GM21737 (cell line): ENCODE measurements around the gene BAZ2A.
"Not testable (repeated sequence)": the region's sequence is repeated elsewhere in the genome, so short reads cannot be mapped to it uniquely, and the experiment has no call there.

Experiments used
- ATAC-seq: cut with Tn5 transposase; IDR thresholded peaks from one replicate; pipeline ENCODE4 v1.9.1; 2021; ENCODE audit warnings: mild to moderate bottlenecking, moderate library complexity; ENCODE audit not compliant: unreplicated experiment

BAZ2A gene

GRCh38 chr12:56630180-56630632 is at the start of gene BAZ2A:
Gene BAZ2A, minus strand, starts transcription at chr12:56630326. Its CDS starts 12,796 bp downstream, at chr12:56617530.
- peak; percentile 49 for ATAC-seq

- ATAC-seq: no peak
Observed at GRCh38 chr12:56678852-56679251, 48.7 kb upstream of the BAZ2A start.

GRCh38 chr12:56677680-56678079 is 47.6 kb upstream of the BAZ2A start:
- no peak for ATAC-seq

- no peak for ATAC-seq
Observed at GRCh38 chr12:56676851-56677580, 46.9 kb upstream of the BAZ2A start.

DNA sequence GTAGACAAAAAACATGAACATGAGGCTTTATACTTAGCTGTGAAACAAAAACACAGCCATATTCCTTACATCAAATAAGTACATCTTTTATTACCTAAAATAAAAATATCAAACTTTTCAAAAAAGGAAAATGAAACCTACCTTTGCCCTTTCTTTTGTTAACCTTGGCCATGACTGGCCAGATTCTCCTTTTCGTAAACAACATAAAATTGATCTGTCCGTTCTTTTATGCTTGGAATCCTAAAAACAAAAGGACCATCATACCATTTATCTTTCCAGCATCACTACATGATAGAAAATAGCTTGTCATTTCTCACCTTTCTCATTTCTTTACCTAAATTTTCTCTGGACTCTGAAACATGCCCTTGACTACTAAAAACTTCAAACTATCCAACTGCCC is 41.5 kb upstream of the BAZ2A start:
- ATAC-seq: no peak

GRCh38 chr12:56670836-56671235 is 40.7 kb upstream of the BAZ2A start:
- ATAC-seq: no peak

- no peak for ATAC-seq
Observed at GRCh38 chr12:56668197-56668457, 38.0 kb upstream of the BAZ2A start.

DNA sequence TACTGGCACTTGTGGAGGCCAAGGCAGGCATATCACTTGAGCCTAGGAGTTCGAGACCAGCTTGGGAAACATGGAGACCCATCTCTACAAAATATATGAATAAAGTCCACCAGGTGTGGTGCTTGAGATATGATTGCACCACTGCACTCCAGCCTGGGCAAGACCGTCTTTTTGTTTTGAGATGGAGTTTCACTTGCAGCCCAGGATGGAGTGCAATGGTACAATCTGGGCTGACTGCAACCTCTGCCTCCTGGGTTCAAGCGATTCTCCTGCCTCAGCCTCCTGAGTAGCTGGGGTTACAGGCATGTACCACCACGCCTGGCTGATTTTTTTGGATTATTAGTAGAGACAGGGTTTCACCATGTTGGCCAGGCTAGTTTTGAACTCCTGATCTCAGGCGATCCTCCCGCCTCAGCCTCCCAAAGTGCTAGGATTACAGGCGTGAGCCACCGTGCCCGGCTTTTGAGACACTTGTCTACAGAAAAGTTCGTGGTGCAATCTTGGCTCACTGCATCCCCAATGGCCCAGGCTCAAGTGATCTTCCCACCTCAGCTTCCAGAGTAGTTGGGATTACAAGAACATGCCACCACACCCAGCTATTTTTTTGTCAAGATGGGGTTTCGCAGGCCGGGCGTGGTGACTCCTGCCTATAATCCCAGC is 32.0 kb upstream of the BAZ2A start:
- no peak for ATAC-seq

- no peak for ATAC-seq
Observed at GRCh38 chr12:56661560-56661959, 31.4 kb upstream of the BAZ2A start.

- no peak for ATAC-seq
Observed at GRCh38 chr12:56658921-56659320, 28.8 kb upstream of the BAZ2A start.

GRCh38 chr12:56657416-56658379 is 27.6 kb upstream of the BAZ2A start:
- no peak for ATAC-seq

DNA sequence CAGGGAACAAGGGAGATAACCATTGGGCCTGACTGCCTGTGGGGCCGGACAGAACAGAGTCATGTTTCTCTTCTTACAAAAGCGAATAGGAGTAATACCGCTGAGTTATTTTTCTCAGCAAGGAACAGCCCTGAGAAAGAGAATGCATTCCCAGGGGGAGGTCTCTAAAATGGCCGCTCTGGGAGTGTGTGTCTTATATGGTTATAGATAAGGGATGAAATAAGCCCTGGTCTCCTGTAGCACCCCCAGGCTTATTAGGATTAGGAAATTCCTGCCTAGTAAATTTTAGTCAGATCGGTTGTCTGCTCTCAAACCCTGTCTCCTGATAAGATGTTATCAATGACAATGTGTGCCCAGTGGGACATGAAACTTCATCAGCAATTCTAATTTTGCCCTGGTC is 23.7 kb upstream of the BAZ2A start:
- ATAC-seq: not testable (repeated sequence)

DNA sequence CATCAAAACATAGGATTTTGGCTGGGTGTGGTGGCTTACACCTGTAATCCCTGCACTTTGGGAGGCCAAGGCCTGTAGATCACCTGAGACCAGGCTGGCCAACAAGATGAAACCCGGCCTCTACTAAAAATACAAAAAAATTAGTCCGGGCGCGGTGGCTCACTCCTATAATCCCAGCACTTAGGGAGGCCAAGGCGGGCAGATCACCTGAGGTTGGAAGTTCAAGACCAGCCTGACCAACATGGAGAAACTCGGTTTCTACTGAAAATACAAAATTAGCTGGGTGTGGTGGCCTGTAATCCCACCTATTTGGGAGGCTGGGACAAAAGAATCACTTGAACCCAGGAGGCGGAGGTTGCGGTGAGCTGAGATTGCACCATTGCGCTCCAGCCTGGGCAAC is 17.9 kb upstream of the BAZ2A start:
- ATAC-seq: not testable (repeated sequence)

GRCh38 chr12:56645717-56646446 is 15.8 kb upstream of the BAZ2A start, which contains the start of gene ATP5F1B:
Gene ATP5F1B, minus strand, starts transcription at chr12:56645984. Its CDS starts 21 bp downstream, at chr12:56645963.
- peak; percentile 97 for ATAC-seq

DNA sequence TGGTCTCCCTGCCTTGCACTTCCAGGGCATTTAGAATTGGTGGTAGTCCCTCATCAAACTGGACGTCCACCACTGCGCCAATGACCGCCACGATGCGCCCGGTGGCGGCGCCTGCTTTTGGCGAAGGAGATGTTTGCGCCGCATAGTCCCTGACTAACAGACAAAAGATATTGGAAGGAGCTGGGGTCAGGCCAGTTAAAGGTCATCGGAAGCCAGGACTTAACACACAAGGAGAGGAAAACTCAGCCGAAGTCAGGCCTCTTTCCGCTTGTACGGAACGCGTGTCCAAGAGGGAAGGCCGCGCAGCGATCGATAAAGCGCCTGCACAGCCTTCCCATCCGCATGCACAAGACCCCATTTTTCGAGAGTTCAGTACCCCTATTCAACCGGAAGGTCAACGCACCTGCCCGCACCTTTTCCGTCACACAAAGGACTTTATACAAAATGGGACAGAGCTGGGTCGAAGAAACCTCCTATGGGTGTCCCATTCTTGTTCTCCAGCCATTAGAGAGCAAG is 15.1 kb upstream of the BAZ2A start:
- no peak for ATAC-seq

DNA sequence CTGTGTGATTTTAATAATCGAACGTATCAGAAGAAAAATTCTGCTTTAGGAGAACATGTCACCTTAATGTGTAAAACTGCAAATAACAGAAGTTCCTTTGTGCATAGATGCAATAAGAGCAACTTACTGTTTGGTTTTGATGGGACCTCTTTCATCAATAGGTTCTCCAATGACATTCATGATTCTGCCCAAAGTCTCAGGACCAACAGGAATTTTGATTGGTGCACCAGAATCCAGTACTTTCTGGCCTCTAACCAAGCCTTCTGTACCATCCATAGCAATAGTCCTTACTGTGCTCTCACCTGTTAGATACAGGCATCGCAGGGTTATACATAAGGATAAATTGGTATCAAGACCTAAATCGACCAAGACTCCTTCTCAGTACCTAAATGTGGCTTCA is 14.5 kb upstream of the BAZ2A start:
- ATAC-seq: no peak

- no peak for ATAC-seq
Observed at GRCh38 chr12:56641219-56641618, 11.1 kb upstream of the BAZ2A start.

- no peak for ATAC-seq
Observed at GRCh38 chr12:56637621-56638020, 7.5 kb upstream of the BAZ2A start.

- peak; percentile 46 for ATAC-seq
Observed at GRCh38 chr12:56636675-56637540, 6.8 kb upstream of the BAZ2A start.
